Stimulated activated CD4-positive, alpha-beta T cell treated with anti-CD3 and anti-CD28 coated beads, Interleukin-1b, Interleukin-23, amount 100 ng/mL, for 4 hours (primary cell): ENCODE data around the gene ARHGAP8.

Source experiments
- DNase-seq, 2 donors: peaks; one replicate each; pipeline ENCODE4 v3.0.0-alpha.2; 2020; ENCODE audit warnings: low read depth in 2 of 2

ARHGAP8 gene

DNA sequence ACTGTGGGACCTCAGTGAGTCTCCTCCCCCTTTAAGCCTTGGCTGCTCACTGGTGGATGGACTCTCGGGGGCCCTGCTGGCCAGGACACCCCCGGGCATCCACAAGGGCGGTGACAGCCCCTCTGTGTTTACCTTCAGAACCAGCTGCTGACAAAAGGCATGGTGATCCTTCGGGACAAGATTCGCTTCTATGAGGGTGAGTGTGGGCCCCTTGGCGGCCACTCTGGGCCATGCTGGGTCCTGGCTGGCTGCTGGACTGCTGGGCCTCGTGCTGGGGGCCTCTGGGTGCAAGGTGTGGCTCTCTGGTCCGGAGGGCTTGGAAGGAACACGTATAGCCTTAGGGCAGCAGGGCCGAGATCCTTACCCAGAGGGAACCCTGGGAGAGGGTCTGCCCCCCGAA lies 25.9 kb upstream of the ARHGAP8 start:
- DNase-seq: no peak

DNA sequence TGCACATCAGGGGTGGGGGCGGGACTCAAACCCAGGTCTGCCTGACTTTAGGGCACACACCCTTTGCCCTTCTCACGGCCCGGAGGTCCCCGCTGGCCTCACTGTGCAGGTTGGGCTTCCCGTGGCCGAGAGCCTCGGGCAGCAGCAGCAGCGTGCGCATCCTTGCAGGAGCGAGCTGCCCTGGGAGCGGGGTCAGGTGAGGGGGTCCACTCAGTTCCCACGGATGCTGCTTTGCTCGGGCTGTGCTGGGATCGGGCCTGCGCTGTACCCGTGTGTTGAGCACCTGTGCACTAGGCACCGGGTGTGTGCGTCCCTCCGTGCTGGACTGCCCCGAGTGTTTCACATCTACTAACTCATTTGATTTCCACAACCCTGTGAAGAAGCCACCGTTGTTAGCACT lies 25.2 kb upstream of the ARHGAP8 start:
- no peak for DNase-seq

DNA sequence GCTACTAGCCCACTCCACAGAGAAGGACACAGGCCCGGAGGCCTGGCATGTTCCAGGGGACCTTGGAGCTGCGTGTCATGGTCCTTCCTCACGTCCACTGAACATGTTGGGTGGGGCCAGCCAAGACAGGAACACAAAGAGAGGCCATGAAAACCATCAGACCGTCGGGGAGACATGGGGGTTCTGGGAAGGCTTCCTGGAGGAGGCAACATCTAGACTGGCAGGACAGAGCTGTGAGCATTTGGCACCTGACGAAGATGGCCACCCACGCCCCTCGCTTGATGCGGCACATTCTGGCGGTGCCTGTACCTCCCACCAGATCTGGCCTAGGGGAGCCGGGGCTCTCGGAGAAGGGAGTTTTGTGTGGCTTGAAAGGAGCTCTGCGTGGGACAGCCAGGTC lies 24.7 kb upstream of the ARHGAP8 start:
- DNase-seq: no peak

DNA sequence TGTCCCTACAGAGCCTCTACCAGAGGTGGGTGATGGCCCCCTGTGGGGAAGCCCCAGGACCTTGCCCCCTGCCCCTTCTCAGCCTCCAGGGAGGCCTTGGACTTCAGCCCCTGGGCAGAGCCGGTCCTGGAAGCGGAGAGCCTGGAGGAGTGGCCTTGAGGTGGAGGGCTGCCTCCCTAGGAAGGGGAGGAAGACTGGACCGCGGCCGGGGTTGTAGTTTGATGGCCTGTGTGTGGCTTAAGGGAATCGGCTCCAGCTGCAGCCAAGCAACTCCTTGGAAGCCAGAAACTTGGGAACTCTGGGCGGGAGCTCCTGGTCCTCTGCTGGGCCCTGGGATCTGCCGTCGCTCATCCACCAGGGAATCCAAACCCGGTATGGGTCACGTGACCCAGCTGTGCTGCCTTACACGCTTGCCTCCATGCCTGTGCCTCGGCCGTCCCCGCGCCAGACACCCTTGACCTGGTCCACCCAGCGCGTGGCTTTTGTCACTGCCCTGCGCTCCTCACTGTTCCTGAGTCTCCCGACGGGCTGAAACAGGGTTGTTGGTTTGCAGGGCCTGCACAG lies 23.5 kb upstream of the ARHGAP8 start:
- no peak for DNase-seq

DNA sequence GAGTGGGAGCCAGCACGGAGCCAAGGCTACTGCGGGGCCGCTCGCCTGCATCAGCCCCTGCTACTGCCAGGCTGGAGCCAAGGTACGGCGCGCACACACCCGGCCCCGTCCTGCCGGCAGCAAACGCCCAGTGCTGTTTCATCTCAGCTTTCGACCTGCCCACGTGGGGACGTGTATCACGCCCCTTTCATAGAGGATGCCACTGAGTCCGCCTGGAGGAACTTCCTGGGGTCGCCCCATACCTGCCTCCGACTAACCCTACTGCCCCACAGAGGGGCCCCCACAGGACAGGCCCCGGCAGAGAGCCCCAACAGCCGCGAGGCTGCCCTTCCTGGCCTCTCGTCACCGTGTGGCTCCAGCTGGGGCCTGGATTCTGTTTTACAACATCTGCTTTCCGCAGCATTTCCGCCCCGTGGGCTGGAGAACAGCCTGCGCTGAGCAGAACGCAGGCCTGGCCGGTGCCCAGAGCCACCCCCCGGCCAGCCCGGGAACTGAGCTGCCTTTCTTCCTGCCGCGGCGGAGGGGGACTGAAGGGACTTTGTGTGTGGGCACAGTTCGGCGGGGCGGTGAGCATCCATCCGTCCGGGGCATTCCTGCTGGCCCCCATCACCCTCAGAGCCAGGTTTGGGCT lies 22.9 kb upstream of the ARHGAP8 start:
- no peak for DNase-seq

DNA sequence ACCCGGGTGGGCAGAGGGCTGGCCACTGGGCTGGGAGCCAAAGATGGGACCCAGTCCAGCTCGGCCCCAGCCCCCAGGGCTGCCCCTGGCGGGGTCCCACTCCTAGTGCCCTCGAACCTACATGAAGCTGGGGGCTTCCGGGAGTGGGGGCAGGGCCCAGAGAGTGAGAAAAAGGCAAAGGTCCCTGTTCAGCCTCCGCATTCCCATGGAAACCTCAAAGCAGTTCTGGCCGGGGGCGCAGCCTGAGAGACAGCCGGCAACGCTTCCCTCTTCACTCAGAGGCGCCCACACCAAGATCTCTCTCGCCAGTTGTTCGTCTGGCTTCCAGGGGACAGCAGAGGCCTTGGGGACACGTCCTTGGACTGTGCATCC lies 22.4 kb upstream of the ARHGAP8 start:
- no peak for DNase-seq

DNA sequence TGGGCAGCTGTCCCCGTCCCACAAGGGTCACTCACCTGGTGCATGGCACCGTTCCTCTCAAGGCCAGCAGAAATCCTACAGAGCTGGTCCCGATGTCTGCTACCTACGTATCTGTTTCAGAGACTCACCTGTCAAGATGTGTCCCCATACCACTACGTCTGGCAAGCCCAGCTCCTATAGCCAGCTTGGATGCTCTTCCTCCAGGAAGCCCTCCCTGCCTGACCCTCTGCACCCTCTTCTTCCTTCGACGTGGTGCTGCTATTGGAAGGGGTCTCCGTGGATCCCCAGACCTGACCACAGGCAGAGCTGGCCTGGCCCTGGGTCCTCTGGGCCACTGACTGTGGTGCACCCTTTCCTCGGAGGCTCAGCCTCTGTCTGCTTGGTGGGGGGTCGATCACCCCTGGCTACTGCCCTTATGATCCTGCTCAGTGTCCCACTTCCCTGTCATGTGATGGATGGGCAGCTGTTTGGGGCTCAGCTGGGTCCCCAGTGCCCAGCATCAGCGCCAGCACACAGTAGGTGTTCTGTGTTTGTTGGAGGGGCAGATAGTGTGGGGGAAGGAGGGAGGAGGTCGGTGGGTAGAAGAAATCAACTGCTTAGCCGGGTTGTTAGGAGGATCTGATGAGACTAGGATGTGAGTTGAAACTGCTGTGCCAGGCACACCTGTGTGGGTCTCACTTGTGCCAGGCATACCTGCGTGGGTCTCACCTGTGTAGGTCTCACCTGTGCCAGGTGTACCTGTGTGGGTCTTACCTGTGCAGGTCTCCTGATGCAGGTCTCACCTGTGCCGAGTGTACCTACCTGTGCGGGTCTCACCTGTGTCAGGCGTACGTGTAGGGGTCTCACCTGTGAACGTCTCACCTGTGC lies 21.7 kb upstream of the ARHGAP8 start:
- DNase-seq: no peak

DNA sequence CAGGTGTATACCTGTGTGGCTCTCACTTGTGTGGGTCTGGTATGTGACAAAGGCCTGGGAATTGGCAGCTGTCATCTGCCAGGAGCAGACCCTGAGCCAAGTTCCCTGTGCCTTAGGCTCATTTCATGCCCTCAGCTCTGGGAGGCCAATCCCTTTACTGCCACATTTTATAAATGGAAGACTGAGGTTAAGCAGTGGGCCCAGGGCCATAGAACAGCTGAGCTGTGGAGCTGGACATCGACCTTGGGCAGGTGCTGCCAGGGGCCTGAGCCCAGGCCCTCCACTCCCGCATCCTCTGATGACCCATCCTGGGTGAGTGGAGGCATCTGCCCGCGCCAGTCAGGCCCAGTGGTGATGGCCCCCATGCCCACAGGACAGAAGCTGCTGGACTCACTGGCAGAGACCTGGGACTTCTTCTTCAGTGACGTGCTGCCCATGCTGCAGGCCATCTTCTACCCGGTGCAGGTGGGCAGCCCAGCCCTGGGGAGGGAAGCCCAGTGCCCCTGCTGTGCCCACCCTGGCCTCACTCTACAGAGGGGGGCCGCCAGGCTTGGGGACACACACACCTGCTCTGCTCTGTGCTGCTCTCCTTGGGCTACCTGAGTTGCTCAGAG lies 20.9 kb upstream of the ARHGAP8 start:
- no peak for DNase-seq

DNA sequence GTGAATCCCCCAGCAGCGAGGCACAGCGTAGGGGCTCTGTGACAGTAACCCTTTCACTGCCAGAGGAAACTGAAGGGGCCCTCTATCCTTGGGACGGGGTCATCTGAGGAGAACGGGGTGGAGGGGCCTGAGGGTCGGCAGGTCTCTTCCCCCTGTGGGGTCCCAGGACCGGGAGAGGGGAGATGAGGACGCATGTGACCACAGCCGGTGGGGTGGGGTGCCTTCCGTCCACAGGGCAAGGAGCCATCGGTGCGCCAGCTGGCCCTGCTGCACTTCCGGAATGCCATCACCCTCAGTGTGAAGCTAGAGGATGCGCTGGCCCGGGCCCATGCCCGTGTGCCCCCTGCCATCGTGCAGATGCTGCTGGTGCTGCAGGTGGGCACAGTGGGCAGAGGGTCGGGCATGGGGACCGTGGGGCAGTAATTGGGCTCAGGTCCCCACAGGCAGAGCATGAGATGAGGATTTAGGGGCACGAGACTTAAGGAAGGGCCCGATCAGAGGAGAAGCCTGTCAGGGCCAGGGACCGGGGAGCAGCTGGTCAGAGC lies 20.3 kb upstream of the ARHGAP8 start:
- DNase-seq: no peak

DNA sequence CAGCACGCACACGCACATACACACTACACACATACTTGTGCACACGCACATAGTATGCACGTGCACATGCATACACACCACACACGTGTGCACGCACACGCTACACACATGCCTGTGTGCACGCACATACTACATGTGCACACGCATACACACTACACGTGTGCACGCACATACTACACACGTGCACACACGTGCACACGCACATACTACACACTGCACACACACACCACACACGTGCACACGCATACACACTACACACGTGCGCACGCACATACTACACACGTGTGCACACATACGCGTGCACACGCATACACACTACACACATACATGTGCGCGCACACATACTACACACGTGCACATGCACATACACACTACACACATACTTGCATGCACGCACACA lies 19.7 kb upstream of the ARHGAP8 start:
- DNase-seq: no peak

DNA sequence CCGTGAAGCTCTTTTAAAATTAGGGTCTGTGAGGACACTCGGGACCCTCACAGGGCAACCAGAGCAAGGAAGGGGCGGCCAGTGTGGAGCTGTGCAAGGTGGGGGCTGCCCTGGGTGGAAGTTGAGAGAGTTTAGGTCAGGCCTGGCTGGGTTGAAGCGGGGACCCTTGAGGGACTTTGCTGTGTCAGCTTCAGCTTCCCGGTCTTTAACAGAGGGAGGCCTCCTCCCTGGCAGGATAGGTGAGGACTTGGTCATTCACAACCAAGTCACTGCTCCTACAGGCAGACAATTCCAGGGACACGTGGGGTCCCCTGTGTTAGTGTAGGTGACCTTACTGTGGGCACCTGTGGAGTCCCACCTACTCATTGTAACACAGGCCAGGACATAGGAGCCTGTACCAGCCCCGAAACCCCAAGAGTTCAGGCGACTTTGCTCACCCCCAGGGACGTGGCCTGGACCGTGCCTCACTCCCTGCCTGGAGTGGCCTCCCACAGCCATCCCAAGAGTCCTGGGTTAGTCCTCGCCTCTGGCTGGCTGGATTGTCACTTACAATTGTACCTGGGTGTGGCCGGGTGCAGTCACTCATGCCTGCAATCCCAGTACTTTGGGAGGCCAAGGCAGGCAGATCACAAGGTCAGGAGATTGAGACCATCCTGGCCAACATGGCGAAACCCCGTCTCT lies 18.8 kb upstream of the ARHGAP8 start:
- DNase-seq: no peak

DNA sequence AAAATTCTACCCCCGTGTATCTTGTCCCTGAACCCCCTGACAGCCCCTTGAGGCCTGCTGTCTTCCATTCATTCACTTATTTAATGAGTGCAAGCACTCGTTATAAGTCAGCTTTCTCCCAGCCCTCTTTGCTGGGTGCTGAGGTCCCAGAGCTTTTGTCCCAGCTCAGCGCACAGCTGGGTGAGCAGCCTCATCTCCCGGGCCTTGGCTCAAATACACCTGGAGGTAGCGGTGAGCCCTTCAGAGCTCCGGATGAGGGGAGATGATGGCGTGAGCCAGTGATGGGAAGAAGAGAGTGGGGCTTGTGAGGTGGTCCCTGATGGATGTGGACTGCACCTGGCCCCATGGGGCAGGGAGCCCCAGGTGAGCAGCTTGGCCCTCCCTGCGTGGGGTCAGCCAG lies 18.1 kb upstream of the ARHGAP8 start:
- DNase-seq: no peak

DNA sequence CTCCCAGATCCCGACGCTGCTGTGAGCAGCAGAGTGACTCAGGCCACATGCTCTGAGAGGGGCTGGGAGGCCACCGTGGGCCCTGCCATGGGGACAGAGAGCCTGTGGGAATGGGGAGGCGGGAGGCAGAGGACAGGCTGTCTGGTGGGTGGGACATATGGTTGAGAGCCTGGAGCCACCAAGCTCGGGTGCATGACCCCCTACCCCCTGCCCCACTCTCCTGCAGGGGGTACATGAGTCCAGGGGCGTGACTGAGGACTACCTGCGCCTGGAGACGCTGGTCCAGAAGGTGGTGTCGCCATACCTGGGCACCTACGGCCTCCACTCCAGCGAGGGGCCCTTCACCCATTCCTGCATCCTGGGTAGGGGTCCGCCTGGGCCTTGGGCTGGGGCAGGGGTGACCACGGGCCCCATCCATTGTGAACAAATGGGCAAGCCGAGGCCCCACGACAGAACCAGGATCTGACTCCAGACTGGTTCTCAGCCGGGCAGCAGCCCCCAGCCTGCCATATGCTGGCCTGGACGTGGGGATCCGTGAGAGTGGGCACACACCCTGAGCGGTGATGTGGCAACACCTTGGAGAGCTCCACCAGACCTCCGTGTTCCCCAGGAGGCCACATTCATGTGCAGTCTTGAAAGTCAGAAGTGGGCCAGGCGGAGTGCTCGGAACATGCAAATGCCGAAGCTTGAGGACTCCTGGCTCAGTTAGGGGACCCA lies 17.4 kb upstream of the ARHGAP8 start:
- no peak for DNase-seq

DNA sequence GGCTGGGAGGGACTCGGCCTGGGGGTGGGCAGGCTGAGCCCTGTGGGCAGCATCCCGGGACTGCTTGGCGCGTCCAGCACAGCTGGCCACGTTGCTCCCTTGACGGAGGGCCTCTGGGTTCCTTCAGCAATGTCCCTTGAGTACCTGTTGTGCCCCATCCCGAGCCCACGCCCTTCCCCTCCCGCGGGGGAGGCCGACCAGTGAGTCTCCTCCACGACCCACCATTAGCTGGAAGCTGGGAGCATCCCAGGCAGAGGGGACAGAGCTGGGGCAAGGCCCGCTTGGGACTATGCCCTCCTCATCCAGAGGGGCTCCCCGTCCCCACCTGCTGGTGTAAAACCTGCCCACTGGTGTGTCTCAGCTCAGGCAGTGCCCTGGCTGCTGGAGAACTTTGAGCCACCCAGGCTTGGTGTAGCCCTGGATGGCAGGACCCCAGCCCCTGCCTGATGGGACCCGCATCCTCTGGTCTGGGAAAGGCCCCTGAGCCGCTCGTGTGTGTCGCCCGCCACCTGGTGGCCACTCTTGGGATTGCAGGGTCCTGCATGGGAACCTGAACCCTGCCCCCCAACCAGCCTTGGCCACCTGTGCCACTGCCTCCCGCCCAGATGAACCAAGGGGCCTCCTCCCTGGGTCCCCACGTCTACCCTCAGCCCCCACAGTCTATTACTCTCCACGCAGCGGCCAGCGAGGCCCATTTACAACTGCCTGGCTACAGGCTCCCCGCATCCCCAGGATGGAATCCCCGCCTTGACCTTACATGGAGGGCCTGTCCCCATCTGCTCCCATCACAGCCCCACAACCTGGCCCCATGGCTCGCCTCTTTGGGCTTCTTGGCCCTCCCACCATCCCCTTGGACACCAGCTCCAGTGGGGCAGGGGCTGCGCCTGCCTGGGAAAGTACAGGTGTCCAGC lies 16.6 kb upstream of the ARHGAP8 start:
- DNase-seq: peak; percentile 84 to 86

DNA sequence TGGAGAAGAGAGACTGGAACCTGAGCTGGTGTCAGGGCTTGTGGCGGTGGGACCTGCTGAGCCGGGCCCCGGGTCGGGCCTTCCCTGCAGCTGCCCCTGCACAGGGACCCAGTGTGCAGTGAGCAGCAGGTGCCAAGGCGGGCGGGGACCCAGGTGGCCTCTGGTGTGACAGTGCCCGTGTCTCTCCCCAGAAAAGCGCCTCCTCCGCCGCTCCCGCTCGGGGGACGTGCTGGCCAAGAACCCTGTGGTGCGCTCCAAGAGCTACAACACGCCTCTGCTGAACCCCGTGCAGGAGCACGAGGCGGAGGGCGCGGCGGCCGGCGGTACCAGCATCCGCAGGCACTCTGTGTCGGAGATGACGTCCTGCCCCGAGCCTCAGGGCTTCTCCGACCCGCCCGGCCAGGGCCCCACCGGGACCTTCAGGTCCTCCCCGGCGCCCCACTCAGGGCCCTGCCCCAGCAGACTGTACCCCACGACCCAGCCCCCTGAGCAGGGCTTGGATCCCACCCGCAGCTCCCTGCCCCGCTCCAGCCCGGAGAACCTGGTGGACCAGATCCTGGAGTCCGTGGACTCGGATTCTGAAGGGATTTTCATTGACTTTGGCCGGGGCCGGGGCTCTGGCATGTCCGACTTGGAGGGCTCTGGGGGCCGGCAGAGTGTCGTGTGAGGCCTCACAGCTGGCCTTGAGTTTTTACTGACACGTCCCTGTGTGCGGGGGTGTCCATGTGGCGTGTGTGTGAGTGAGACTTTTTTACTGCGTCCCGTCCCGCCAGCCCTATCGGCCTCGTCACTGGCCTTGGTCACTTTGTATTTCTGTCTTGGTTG lies 15.6 kb upstream of the ARHGAP8 start:
- no peak for DNase-seq

DNA sequence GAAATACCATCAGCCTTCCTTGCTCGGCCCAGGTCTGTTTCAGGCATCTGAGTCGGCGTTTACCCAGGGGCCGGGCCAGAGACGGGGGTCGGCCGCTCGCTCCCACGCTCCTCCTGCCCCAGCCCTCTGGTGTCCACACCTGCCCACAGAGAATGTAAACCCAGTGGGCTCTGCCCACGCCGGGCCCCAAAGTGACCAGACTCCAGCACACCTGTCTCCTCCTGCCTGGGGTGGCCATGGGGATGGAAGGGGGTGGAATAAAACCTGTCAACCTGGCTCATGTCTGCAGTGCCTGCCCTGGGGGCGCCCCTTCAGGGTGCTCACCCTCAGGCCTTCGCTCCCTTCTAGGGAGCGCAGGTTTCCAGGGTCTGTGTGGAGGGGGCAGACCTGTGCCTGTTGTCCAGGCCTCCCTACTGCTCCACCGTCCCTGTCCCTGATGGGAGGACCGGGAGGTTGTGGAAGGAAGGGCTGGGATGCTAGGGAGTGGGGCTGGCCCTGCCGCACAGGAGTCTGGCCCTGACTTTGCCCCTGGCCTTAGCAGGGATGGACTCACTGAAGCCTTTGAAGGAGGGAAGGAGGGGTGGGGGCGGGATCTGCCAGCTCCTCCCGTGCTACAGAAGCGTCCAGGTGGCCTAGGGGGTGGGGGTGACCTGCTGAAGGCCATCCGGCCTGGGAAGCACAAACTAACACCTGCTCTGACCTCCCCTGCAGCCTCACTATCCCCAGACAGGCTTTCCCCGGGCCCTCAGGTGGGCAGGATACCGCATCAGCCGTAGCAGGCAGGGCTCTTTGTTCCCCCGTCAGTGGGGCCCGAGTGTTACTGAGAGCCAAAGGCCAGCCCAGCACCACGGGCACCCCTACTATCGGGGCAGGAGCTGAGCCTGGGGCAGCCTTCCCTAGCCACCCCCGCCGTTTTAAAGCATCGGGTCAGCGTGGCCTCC lies 14.7 kb upstream of the ARHGAP8 start:
- no peak for DNase-seq

DNA sequence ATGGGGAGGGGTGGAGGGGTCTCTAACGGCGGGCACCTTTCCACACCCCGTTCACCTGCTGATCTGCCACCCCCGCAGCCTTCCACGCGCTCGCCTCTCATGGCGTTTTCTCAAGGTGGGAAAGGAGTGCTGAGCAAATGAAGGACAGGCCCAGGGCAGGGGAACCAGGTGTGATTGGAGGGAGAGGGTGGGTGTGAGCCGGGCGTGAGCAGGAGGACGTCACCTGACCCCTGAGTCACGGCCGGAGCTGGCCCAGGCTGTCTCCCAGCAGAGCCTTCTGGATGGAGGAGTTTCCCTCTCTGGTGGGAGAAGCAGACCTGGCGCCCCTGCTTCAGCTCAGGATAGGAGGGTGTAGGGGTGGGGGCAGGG lies 14.0 kb upstream of the ARHGAP8 start:
- no peak for DNase-seq

DNA sequence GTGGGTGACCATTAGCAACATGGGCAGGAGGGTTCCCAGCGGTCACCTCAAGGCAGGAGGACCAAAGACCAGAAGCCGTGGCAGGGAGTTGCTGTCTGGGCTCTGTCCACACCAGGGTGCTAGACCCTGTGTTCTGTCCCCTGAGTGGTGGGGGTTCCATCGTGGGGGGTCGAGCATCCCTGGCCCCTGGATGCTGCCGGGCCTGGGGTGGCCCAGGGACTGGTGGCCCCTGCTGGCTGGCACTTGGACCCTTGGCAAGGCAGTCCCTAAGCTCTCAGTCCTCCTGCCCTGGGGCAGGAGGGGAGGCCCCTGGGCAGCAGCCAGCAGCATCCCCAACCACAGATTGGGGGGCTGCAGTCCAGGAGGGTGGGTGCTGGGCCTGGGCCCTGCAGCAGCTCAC lies 13.4 kb upstream of the ARHGAP8 start:
- DNase-seq: no peak
